Middle frontal gyrus (tissue), 1 donor: ENCODE measurements around the gene TSPAN19.
"Not testable (repeated sequence)": the region's sequence is repeated elsewhere in the genome, so short reads cannot be mapped to it uniquely, and the experiment has no call there.

ENCODE experiments used
- DNase-seq: peaks from one replicate; pipeline ENCODE4 v3.0.0-alpha.2; 2015; ENCODE audit warnings: low spot score; ENCODE audit errors: extremely low spot score

The TSPAN19 gene

DNA sequence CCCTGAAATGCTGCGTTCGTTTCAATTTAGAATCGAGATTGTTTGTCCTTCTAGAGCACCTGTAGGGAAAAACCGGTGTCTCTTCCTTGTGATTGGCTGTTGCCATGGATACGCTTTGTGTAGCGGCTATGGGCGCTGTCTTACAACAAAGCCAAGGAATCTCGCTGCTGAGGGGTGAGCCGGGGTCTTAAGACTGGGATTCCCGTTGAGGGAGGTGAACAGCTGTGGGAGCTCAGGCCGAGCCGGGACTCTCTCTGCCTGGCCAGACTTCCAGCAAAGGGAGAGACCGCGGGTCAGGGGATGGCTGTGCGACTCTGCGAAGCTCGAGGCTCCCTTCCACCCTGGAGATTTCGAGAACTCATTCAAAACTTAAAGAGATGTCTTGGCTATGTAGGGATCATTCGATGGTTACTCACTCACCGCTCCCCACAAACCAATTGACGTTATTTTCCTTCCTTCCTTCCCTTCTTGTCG lies at the start of gene TSPAN19, which contains the start of gene LRRIQ1:
Gene TSPAN19 (minus strand): TSS at position 44 of the 474 bp plus-strand sequence. CDS start 6,331 bp downstream, outside the sequence.
Gene LRRIQ1 (plus strand): TSS at position 118 of the 474 bp plus-strand sequence. CDS start 1,826 bp downstream, outside the sequence.
- DNase-seq = peak; percentile 76

- no peak for DNase-seq
Measured at GRCh38 chr12:85085066-85085465, 49.0 kb upstream of the TSPAN19 start.

DNA sequence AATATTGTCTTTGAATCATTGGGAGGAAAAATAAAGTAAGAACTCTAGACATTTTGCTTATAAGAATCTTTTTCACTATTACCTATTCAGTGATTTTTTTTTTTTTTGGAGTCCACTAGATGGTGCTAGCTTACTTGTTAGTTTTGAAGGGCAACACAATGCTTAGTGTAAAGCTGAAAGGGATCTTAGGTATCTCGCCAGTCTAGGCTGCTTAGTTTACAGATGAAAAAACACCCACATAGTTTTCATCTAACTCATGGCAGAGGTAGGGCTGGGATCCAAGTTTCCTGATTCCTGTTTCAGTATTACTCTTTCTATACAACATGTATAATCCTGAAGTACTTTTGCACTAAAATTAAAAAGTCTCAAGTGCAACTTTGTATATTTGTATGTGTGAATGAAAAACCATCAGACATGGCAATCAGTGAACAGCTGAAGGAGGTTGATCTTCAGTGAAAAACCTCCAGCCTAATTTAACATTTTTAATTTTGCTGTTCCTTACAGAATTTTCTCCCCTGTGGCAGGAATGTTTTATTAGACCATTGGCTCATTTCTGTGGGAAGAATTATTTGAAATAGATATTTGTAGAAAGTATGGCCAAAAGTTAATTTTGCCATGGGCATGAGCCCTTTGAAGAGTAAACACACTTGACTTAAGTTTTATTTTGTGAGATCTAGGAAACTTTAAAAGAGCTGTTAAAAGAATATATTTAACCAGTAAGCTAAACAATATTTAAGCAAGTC lies 40.8 kb upstream of the TSPAN19 start:
- DNase-seq = peak; percentile 11

DNA sequence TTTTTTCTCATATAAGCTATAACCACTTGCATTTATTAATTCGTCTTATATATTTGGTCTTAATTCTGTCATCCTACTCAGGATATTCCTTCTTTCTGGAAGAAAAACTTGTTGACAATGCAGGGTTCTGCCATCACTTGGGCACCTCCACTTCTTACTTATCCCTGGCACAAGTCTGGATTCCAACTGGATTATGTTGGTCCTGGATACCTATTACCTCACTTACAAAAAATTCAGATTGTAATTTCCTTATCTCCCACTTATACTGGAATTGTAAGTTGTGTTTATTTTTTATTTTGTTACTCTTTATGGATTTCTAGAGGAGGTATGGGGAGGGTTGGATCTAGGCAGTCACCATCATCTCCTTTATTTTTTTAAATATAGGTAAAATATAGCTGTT lies 36.7 kb upstream of the TSPAN19 start:
- DNase-seq = no peak

GRCh38 chr12:85065837-85066482 lies 29.9 kb upstream of the TSPAN19 start:
- DNase-seq = no peak

DNA sequence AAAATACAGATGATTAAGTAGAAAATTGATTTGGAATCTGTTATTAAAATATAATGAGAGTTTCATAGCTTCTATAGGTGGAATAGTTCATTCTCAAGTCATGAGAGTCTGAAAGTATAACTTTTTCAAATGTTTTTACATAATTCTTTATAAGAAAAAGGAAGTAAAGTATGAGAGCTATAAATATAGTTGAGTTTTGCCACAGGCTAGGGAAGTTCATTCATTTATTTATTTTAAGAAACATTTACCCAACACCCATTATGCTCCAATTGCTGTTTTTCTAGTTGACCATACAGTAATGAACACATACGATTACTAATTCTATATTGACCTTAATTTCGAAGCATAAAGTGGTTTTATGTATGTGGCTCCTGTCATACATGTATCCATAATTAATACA lies 24.8 kb upstream of the TSPAN19 start:
- DNase-seq = no peak

DNA sequence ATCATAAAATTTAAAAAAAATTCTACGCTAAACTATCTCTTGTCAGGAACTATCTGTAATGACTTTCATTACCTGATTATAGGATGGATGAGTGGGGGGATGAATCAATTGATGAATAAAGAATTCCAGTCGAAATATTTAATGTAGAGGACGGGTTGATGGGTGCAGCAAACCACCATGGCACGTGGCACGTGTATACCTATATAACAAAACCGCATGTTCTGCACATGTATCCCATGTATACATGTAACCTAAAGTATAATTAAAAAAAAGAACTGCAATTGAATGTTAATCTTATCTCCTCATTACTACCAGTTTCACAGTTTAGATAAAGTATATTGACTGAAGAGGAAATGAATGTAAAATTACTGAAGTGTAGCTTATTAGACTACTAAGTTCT lies 23.5 kb upstream of the TSPAN19 start:
- no peak for DNase-seq

GRCh38 chr12:85058339-85058738 lies 22.3 kb upstream of the TSPAN19 start:
- no peak for DNase-seq

DNA sequence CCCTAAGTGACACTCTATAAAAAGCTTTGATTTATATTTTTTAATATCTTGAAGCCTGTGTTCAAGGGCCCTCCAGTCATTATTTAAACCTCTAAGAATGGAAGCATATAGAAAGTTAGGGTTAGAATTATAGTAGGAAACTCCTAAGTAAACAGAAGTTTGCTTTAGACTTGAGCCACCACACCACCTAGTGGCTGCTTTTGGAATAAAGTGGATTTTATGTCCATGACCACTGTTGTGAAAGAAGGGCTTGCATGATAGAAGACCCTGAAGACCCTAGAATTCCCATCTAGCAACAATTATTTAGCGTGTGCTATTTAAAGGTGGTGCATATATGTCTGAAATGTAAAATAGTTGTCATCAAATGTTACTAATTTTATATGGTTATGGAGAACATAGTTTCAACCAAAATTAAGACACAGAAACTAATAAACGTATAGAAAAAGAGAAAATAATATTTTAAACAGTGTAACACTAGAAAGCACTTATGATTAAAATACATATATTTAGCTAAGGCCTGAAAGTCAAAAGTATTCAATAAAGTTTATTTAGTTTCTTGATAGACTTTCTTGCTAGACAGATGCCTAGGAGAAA lies 21.4 kb upstream of the TSPAN19 start:
- DNase-seq = no peak

- DNase-seq = no peak
Measured at GRCh38 chr12:85043829-85044228, 7.8 kb upstream of the TSPAN19 start.

DNA sequence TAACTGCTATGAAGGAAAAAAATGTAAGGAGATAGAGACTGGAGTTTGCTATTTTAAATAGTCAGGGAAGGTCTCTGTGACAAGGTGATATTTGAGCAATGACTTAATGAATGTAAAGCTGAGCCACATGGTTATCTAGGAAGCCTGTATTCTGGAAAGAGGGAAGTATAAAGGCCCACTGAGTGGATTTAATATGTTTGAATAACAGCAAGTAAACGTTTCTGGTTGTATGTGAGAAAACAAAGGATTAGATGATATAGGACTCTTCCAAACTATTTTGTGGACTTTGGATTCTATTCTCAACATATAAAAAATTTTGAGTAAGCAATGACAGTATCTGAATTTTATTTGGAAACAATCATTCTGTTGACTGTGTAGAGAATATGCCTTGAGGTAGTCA lies 5.3 kb upstream of the TSPAN19 start:
- no peak for DNase-seq

DNA sequence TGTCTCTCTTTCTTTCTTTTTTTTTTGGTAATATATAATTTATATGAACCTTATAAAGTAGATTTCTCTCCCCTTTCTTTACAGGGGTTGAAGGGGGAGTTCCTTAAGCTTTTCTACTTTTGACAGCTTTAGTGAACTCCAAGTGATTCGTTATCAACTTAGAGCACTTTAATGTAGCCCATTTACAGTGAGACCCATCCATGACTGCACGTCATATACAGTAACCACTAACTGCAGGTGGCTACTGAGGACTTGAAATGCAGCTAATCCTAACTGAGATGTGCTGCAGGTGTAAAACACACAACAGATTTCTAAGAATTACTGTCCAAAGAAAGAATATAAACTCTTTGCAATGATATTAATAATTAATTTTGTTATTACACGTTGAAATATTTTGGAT lies 656 bp upstream of the TSPAN19 start:
- no peak for DNase-seq

DNA sequence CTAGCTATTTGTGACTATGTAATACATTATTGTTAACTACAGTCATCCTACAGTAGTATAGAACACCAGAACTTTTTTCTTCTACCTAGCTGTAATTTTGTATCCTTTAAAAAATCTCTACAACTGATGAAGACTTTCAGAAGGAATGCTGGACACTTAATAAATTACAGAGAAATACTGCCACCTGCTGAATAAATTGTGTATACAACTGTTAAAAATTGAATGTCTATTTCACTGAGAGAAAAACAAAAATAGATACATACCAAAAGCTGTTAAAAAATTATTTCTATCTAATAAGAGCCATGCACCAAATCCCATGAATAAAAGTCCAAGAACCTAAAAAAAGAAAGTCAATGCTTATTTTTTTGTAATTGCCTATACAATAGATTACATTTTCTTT lies 6.6 kb downstream of the TSPAN19 start:
- DNase-seq = peak; percentile 61

DNA sequence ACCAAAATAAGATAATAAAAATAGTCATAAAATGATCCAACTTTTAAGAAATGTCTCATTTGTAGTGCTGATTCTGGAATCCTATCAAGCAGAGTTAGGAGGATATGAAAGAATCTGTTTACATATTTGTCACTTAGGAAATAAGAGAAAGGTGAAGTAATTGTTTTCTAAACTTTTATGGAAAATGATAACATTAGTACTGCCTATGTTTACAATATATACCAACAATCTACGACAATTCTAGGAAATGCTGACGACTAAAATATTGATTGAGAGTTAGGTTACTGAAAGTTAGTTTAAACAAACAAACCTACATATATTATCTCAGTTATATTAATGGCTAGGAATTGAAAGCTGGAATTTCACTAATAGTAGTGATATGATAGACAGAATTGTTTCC lies 18.0 kb downstream of the TSPAN19 start:
- DNase-seq = no peak

DNA sequence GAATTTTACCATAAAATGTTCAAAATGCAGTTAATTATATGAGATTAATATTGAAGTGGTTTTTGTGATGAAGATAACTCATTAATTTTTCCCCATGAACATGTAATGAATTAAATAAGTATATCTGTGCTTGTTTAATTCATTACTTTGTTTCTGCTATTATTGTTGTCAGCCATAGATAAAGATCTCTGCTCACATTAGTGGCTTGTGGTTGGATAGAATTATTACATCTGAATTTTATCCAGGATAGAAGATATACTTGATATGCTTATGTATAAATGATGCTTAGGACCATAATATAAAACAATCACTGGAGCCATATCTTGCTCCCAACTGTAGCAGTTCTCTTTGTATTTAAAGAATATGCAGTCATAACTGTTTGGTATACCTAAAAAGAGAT lies 18.5 kb downstream of the TSPAN19 start:
- DNase-seq = no peak

- no peak for DNase-seq
Measured at GRCh38 chr12:85017133-85017532, 18.9 kb downstream of the TSPAN19 start.

DNA sequence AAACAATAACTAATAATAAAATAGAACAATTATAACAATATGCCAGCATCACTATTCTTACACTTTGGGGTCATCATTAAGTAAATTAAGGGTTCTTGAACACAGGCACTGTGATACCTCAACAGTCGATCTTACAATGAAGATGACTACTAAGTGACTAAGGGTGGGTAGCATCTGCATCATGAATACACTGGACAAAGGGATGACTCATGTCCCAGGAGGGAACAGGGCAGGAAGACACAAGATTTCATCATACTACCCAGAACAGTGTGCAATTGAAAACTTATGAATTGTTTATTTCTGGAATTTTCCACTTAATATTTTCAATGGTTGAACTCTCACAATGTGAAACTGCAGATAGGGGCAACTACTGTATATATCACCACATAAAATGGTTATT lies 19.7 kb downstream of the TSPAN19 start:
- no peak for DNase-seq

GRCh38 chr12:85007836-85008235 lies 28.2 kb downstream of the TSPAN19 start:
- no peak for DNase-seq

GRCh38 chr12:85006206-85006605 lies 29.9 kb downstream of the TSPAN19 start:
- no peak for DNase-seq

DNA sequence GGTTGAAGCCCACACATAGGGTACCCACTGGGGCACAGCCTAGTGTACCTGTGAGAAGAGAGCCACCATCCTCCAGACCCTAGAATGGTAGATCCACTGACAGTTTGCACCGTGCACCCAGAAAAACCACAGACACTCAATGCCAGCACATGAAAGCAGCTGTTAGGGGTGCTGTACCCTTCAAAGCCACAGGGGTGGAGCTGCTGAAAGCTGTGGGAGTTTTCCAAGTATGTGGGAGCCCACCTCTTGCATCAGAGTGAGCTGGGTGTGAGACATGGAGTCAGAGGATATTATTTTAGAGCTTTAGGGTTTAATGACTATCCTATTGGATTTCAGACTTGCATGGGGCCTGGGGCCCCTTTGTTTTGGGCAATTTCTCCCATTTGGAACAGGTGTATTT lies 30.5 kb downstream of the TSPAN19 start:
- DNase-seq = no peak

DNA sequence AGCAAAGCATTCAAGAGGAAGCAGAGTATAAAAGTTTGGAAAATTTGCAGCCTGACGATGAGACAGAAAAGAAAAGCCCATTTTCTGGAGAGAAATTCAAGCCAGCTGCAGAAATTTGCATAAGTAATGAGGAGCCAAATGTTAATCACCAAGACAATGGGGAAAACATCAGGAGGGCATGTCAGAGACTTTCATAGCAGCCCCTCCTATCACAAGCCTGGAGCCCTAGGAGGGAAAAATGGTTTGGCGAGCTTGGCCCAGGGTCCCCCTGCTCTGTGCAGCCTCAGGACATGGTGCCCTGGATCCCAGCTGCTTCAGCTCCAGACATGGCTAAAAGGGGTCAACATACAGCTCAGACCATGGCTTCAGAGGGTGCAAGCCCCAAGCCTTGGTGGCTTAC lies 31.0 kb downstream of the TSPAN19 start:
- DNase-seq = not testable (repeated sequence)

DNA sequence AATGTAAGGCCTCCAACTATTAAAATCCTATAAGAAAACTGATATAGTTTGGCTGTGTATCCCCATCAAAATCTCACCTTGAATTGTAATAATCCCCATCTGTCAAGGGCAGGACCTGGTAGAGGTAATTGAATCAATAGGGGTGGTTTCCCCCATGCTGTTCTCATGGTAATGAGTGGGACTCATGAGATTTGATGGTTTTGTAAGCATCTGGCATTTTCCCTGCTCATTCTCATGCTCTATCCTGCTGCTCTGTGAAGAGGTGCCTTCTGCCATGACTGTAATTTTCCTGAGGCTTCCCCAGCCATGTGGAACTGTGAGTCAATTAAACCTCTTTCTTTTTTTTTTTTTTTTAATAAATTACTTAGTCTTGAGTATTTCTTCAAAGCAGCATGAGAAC lies 31.9 kb downstream of the TSPAN19 start:
- no peak for DNase-seq
